ENCODE measurements around the gene SULT1E1.

The SULT1E1 gene, protein sequence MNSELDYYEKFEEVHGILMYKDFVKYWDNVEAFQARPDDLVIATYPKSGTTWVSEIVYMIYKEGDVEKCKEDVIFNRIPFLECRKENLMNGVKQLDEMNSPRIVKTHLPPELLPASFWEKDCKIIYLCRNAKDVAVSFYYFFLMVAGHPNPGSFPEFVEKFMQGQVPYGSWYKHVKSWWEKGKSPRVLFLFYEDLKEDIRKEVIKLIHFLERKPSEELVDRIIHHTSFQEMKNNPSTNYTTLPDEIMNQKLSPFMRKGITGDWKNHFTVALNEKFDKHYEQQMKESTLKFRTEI

DNA sequence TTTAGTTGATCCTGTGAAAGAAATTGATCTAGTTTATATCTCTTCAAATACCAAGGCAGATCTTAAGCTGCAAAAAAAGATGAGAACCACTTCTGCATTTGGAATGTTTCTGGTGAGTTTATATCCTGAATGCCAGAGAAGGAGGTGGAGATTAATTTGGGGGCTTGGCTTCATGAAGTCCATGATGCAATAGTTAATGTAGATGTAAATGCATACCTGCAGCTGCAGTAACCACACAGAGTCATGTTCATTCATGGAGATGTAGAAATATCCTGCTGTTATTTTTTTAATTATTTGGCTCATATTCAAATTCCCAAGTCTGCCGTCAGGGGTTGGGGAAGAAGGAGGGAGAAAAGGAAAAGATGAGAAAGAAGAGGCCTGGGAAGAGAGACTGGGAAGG, at the start of gene SULT1E1:
Gene SULT1E1 (minus strand): TSS at position 94 of the 400 bp plus-strand sequence. CDS start 2,501 bp downstream, outside the sequence.
- DNase-seq, result no peak

DNA sequence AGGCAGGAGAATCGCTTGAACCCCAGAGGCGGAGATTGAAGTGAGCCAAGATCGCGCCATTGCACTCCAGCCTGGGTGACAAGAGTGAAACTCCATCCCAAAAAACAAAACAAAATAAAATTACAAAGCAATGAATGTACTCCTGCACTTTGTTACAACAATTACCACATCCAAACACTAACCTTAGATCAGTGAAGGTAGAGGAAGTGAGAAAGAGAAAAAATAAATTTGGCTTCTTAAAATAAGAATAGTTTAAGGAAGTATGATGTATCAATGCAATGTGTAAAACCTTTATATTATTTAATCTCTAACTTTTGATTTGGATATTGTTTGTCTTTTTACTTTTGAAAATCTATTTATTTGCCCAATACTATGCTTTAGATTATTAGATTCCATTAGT, 49.2 kb upstream of the SULT1E1 start:
- no peak for DNase-seq

DNA sequence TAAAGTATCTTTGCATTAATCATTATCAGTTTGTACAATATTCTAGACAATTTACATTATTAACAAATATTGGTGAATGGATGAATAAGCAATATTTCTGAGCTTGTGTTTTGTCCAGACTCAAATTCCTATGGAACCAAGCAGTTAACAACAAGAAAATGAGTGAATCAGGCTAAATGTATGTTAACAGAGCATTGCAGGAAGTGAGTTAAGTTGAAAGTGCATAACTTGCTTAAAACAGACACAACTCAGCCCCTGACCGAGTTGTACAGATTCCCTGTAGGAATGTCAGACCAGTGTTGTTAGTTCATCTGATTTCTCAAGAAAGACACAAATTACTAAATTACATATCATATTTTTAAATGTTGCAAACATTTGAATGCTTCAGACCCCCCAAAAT, 47.2 kb upstream of the SULT1E1 start:
- DNase-seq, result no peak

DNA sequence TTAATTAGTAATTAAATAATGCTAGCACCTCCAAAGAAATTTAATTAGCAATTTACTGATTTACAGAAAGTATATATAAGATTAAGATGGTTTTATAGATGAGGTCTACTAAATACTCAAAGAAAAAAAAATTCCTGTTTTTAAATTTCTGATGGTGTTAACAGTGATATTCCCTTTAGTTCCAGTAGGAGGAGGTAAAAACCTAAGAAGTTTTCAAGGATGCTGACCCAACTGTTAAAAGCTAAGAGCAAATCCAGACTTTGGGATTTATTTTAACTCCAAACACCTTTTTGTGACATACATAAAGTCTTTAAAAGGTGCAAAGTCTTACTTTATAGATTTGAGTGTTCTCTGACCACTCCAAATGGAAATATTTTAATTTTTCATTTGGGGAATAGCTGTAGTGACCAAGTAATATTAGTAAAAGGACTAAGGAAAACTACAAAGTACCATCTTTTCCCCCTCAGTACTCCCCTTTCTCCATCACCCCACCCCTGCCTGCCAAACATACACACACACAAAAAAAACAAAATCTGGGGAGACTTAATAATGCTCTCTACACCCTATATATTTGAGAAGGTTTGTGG, 36.7 kb upstream of the SULT1E1 start:
- DNase-seq, result no peak

DNA sequence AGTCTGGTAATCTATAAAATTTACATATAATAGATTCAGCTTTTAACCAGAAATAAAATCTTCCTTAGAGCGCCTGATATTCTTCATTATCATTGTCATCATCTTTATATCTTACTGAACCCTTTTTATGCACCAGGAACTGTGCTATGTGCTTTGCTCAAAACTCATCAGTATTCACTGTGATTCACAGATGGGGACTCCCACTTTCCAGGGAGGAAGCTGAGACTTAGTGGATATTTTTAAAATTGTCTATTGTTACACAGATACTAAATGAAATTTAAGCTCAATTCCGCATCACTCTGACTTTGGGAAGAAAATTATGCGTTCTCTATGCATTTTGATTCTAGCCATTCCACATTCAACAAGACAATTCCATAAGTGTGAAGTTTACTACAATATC, 34.8 kb upstream of the SULT1E1 start:
- DNase-seq, result no peak

DNA sequence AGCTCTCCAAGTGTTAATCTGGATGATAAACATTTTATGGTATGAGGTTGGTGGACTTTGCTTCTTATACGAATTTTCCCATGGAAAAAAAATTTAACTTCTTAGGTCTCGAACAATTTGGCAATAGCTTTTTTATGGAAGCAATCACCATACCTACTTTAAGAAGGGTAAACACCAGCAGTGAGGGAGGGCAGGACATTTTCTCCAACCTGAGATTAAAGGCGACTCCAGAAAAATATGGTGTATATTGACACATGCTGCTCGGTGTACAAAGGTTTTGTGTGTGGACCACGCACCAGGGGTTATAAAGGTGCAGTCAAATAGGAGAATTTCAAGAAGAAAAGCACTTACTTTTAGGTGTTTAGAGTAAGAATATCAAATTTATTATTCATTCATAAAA, 34.2 kb upstream of the SULT1E1 start:
- DNase-seq, result no peak

DNA sequence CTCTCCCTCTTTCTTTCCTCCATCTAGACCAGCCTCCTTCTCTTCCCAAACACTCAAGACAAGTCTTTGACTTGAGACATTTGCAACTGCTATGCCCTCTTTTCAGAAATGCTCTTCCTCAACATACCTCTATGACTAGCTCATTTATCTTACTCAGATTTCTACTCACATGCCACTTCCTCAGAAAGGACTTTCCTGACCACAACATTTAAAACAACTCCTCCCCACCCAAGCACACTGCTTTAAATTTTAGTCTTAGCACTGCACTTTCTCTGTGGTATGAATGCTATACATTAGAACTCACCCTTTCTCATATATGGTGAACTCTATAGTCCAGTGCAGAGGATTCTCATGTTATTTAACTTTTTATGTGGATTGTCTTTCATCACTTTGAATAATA, 28.4 kb upstream of the SULT1E1 start:
- DNase-seq, result no peak

DNA sequence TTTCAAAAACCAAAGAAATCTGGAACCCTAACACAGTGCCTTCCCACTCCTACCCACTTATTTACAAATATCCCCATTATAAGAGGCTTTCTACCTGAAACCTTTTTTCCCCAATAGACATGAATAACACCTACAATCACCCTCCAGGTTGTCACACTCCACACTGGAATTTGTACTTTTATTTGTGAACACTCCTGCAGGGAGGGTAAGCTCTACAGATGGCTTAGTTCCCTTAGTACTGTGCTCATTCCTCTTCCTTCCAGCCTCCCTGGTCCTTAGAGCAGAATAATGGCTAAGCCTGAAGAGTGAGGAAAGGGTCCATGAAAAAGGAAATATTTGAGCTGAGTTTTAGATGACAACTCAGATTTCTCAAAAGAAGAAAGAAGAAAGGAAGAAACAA, 22.2 kb upstream of the SULT1E1 start:
- no peak for DNase-seq

DNA sequence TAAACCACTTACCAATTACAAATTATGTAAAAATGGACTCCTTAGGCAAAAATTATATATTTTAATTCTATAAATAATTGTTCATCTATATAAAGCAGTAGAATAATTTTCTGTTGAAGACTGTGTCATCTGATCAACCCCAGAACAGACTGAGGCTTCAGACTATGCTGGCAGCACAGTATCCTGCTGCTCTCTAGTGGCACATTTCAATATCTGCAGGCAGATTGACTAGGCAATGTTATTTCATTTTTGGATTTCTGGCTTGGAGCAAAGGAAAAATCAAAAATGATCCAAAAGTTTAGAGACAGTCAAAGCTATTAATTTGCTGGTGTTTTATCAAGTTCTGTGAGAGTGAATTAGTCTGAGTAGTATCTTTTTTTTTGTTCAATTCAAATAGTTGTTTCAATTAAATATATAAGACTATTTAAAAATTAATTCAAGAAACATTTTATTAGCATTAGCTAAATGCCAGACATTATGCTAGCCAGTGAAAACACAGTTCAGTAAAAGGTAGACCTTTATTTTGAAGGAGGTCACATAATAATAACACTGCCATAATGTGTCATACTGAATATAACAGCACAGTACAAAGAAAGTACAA, 21.3 kb upstream of the SULT1E1 start:
- no peak for DNase-seq

DNA sequence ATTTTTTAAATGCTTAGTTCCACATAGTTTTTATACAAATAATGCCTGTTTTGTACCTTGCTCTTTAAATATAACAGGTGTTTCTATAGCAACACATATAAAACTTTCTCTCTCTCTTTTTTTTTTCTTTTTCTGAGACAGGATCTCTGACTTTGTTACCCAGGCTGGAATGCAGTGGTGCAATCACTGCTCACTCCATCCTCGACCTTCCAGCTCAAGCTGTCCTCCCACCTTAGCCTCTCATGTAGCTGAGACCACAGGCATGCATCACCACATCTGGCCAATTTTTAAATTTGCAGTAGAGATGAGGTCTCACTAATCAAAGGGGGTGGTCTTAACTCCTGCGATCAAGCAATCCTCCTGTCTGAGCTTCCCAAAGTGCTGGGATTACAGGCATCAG, 18.3 kb upstream of the SULT1E1 start:
- DNase-seq, result no peak

DNA sequence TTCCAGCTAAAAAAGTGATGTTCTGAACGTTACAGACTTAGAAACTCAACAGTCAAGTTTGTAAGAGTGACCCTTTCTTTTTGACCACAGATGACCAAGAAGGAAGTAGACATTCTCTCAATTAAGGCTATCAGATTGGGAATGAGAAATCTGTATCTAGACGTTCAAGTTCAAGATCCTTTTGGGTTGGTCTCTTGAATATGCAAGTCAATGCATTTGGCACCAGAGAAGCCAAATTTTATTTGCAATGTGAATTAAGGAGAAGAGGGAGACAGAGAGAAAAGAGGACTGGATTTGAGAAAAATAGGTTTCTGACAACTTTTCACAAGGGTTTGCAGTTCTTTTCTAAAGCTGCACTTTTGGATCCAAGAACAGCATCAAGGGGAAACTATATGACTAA, 17.5 kb upstream of the SULT1E1 start:
- no peak for DNase-seq

DNA sequence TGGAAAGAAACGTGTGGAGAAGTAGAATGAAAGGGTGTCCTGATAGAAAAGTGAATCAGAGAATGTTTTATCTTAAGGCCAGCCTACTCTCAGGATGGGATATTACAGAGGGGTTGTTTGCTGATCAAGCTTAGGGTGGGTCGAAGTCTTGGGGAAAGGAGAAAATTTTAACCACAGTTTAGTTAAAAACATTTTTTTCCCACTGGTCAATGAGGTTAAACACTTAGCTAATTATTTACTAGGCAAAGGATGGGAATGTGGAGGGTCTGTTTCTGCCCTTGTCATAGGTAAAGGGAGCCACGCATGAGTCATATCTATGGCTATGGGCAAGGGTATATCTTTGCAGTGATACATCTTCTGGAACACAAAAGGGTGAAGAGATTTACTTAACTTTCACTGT, 16.1 kb upstream of the SULT1E1 start:
- no peak for DNase-seq

DNA sequence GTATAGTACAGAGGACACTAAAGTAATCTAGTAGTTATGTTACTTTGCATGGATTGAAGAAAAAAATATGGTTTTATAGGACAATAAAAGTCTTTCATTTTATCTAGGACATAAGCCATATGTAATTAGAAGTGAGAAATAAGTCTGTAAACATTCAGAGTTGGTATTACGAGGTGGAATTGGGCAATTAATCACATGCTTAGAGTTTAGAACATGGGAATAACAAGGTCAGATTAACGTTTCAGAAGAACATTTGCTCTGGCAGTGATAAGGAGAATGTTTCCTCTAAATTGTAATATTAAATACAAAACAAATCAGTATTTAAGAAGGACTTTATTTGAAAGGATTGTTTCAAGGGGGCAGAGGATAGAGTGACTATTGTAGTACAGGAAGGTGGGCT, 15.6 kb upstream of the SULT1E1 start:
- no peak for DNase-seq

DNA sequence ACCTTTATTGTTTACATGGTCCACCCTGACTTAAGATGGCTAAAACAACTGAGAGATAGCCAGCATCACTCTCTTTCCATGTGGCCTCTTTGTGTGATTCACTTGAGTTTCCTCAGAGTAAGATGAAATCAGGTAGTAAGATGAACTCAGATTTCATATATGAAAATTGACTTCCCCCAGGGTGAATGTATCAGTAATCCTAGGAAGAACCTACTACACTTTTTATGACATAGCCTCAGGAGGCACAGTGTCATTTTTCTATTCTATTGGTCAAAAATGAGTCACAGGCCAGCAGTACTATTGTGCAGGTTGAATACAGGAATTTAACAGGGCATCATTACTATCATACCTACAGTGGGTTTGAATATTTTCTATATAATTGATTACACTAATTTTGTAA, 14.6 kb upstream of the SULT1E1 start:
- DNase-seq, result no peak

DNA sequence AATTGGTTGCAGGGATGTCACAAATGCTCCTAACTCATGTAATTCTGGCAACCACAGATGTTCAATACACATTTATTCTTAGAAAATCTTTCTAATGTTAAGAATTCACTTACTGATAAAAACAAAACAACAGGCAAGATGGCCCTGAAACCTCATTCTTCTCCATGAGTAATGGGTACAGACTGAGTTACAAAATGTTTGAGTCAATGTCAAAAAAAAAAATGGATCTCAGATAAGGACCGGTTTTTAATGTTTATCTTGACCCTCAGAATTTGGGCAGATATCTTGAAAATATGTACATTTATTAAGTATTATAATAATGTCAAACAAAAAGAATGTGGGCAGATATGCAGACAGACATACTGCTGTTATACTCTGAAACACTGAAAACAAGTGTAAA, 1.8 kb upstream of the SULT1E1 start:
- DNase-seq, result no peak

DNA sequence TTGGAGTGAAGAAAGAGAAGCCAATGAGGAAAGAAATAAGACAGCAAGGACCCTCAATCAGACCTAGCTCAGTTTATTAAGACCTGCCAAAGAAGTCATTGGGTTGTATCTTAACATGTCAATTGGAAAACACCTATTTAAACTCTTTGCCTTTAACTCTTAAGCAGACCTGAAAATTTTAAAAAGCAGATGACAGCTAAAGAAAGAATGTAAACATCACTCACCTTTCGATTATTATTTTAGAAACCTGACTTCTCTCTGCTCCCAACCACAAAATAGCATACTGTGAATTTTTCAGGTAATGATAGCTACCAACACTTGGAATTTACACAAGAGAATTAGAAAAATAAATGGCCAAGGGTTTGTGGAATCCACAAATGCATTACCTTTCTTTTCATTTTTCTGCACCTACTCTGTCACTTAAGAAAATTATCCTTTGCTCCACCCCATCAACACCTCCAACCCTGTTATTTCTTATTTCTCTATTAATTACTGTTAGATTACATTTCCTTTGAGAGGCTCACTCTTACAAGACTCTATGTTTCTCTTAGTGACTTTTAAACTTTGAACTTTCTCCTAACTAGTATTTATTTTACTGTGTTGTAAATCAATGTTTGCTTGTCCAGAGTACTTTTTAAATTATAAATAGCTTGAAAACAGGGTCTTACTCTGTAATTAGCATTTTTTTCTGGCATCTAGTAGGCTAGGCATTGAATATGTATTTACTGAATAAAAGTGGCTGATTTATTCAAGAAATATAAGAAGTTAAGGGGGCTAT, 765 bp upstream of the SULT1E1 start:
- no peak for DNase-seq

DNA sequence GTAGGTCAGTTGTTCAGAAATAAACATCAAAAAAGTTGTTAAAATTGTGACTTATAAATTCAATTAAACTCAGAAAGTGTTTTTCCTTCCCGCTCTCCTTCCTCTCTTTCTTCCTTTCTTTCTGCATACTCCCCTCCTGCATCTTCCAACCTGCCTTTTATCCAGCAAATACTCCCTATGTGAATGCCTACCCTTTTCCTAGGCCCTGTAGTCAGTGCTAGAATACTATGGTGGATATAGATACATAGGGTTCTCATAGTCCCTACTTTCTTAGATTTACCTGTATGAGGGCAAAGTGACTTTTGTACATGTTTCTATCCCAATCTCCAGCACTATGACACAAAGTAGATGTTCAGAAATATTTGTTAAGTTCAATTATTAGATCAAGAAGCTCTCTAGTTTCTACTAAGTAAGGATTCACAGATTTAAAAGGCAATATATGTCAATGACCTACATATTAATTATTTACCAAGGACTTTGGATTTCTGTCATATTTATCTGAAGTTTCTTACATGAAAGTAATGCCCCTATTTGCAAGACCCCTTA, 732 bp downstream of the SULT1E1 start:
- no peak for DNase-seq

DNA sequence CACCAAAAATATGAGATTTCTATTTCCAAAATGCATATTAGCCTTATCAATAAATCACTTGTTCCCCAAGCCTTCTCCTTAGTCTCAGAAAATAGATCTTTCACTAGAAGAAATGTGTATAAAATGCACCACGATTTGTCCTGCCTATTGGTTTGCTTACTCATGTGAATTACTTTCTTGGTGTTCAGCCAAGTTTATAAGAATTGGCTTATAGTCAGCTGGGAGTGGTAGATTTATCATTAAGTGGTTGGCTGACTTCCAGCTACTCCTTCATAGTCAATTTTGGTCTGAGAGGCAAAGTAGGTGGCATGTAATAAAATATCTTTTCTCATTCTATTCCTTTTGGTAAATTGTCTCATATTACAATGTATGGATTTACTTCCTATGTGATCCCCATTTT, 1.3 kb downstream of the SULT1E1 start:
- DNase-seq, result no peak

DNA sequence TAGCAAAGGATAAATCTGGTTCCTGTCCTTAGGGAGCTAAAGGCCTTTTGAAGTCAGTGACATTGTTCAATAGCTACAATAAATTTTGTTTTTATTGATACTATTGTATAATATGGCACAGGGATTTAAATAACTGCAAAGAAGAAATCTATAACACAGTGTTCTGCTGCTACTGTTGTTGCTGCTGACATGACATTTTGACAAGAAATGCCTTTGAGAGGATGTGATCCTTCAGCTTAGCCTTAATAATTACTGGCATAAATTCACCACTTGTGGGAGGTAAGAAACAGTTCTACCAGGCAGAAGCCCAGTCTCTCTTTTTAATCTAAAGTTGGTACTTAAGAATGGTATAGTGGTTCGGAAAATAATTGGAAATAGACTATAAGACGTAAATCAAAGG, 4.1 kb downstream of the SULT1E1 start:
- no peak for DNase-seq

DNA sequence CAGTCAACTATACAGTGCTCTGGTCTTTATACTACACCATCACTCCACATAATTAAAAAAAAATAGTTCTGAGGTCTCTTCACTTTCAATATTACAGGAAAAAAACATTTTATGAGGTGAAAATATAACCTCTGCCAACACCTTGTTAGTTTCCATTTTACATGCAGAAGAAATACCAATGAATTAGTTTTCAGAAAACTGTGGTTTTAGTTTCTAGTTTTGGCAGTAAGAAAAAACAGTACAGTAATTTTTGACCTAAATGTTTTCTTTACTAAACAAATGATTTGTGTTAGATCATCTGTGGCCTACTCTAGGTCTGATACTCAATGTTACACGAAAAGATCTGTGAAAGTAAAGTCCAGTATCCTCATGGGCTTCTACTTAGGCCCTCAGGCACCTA, 10.0 kb downstream of the SULT1E1 start:
- DNase-seq, result no peak

DNA sequence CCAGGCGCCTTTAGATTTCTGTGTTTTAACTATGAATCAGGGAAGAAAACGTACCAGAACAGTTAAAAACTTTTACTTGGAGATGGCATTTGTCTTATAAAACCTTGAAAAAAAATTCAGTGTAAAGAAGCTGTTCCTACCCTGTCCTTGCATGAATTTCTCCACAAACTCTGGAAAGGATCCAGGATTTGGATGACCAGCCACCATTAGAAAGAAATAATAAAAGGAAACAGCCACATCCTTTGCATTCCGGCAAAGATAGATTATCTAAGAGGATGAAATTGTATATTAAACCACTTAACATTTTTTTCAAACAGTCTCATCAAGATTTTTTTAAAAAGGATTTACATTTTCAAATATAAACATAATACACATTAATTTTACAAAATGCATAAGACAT, 10.6 kb downstream of the SULT1E1 start:
- DNase-seq, result no peak

DNA sequence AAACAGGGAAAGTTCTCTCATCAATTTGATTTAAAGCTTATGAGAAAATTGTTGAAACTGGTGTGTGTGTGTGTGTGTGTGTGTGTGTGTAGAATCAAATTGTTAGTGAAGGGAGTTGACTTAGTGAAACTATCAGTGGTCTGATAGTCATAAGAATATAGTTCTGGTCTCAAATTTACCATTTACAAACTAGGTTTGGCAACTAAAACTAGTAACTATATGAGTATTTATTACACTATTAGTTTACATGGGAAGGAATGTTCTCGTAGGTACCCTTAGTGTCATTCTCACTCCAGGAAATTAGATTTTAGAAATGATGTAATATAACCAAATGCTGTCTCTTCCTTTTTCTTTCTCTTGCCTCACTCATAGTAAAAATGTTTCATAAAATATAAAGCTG, 11.9 kb downstream of the SULT1E1 start:
- DNase-seq, result no peak

DNA sequence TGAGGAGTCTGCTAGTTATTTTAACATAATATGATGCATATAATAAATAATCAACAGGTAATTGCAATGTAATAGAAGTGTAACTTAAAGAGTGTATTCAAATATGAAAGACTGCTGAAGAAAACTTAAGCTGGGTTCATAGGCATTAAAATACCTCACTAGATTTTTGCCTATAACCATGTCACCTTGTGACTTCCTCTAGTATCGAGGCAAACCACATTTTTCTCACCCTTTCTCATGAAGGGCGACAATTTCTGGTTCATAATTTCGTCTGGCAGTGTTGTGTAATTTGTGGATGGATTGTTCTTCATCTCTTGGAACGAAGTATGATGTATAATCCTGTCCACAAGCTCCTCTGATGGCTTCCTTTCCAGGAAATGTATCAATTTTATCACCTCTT, 16.0 kb downstream of the SULT1E1 start:
- no peak for DNase-seq

DNA sequence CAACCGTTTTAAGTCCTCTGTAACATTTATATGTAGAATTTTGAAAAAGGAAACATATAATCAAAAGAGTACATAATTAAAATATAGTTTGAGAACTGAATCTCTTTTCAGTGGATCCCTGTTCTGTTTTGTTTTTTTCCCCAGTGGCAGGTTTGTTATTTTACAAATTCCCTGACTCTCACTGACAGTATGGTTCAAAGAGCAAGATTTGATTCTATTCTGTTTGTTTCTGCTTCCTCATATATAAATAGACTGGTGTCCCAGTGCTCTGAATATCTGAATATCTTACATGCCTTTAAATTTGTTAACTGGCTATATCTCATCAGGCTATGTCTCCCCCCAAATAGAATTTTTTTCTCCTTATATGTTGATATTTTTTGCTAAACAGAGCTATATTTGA, 16.6 kb downstream of the SULT1E1 start:
- DNase-seq, result no peak
